IMR-90 (cell line): ENCODE results near the gene REV3L. TPM values are rescaled to one million over a fixed set of nuclear protein-coding genes. Genes with fewer than 3 reads are reported as not detected.
A peak's percentile ranks its signal among the peaks of the same experiment; 100 is the strongest.

ENCODE experiments used
- ATAC-seq: fragments of 200-7000 bp; cut with Tn5 transposase; 2 replicates; pipeline ENCODE4 v1.9.1; 2020; ENCODE audit warnings: low read depth, mild to moderate bottlenecking, moderate library complexity
- BruUV-seq: library from RNA; stranded (reverse); fragments of 400-500 nt; replicated peaks from 2 replicates; lab custom pipeline; 2021; lab: Mats Ljungman, UMichigan
- CTCF ChIA-PET: fragments of 300-600 bp; formaldehyde crosslinking; extraction: SDS; loops from one replicate; lab custom pipeline; 2021; ENCODE audit warnings: antibody characterized with exemption; lab: Yijun Ruan, JAX
- POLR2A ChIA-PET: fragments of 300-600 bp; sonication (Branson Sonifier 250); formaldehyde crosslinking; loops from one replicate; lab custom pipeline; 2022; ENCODE audit warnings: antibody characterized with exemption; ENCODE audit not compliant: unreplicated experiment; lab: Charles Lee
- DNase-seq: peaks from one replicate; pipeline ENCODE4 v3.0.0; 2013
- H2AFZ ChIP-seq: replicated peaks from 2 replicates; pipeline ENCODE3; 2013; ENCODE audit warnings: low read length, mild to moderate bottlenecking; ENCODE audit not compliant: poor library complexity
- H2AK5ac ChIP-seq: 2 replicates; pipeline ENCODE4 v1.6.1; 2013; ENCODE audit warnings: low read depth, low read length, inconsistent platforms
- H2AK9ac ChIP-seq: replicated peaks from 2 replicates; pipeline ENCODE3; 2013; ENCODE audit warnings: mild to moderate bottlenecking, low read depth, low read length, moderate library complexity; ENCODE audit not compliant: poor library complexity
- H2BK120ac ChIP-seq: 2 replicates; pipeline ENCODE4 v1.6.1; 2013; ENCODE audit warnings: low read depth, low read length, inconsistent platforms
- H2BK15ac ChIP-seq: 3 replicates; pipeline ENCODE4 v1.6.1; 2013; ENCODE audit warnings: low read depth, low read length, inconsistent platforms
- H2BK20ac ChIP-seq: 2 replicates; pipeline ENCODE4 v1.6.1; 2013; ENCODE audit warnings: low read depth, mild to moderate bottlenecking, inconsistent platforms, low read length, moderate library complexity
- H2BK5ac ChIP-seq: 2 replicates; pipeline ENCODE4 v1.6.1; 2013; ENCODE audit warnings: mild to moderate bottlenecking, low read depth, low read length, inconsistent platforms; ENCODE audit not compliant: poor library complexity, severe bottlenecking
- H3K14ac ChIP-seq: replicated peaks from 2 replicates; pipeline ENCODE4 v1.6.1; 2013; ENCODE audit warnings: low read depth, low read length, inconsistent platforms
- H3K18ac ChIP-seq: 2 replicates; pipeline ENCODE4 v1.6.1; 2013; ENCODE audit warnings: low read depth, low read length, control low read depth
- H3K23ac ChIP-seq: 2 replicates; pipeline ENCODE4 v1.6.1; 2013; ENCODE audit warnings: low read depth, low read length, inconsistent platforms
- H3K27ac ChIP-seq: 2 replicates; pipeline ENCODE4 v1.5.1; 2013; ENCODE audit warnings: mild to moderate bottlenecking, control low read depth, low read length; ENCODE audit not compliant: insufficient read depth
- H3K27me3 ChIP-seq: 2 replicates; pipeline ENCODE4 v1.6.1; 2013; ENCODE audit warnings: low read length; ENCODE audit not compliant: control insufficient read depth, insufficient read depth
- H3K36me3 ChIP-seq: 2 replicates; pipeline ENCODE4 v1.6.1; 2013; ENCODE audit warnings: low read length, mixed read lengths; ENCODE audit not compliant: control insufficient read depth, insufficient read depth
- H3K4ac ChIP-seq: 2 replicates; pipeline ENCODE4 v1.6.1; 2013; ENCODE audit warnings: low read depth, low read length, inconsistent platforms
- H3K4me1 ChIP-seq: 2 replicates; pipeline ENCODE4 v1.6.1; 2013; ENCODE audit warnings: low read length, mixed read lengths; ENCODE audit not compliant: control insufficient read depth, insufficient read depth
- H3K4me2 ChIP-seq: 2 replicates; pipeline ENCODE4 v1.6.1; 2013; ENCODE audit warnings: low read depth, mild to moderate bottlenecking, control low read depth, low read length, moderate library complexity
- H3K4me3 ChIP-seq: 2 replicates; pipeline ENCODE4 v1.5.1; 2013; ENCODE audit warnings: low read depth, mild to moderate bottlenecking, control low read depth, low read length, moderate library complexity; ENCODE audit not compliant: insufficient read depth
- H3K56ac ChIP-seq: 2 replicates; pipeline ENCODE4 v1.6.1; 2013; ENCODE audit warnings: low read length, inconsistent platforms; ENCODE audit not compliant: insufficient read depth; ENCODE audit errors: extremely low read depth
- H3K79me1 ChIP-seq, 2 experiments: 2 replicates each; pipeline ENCODE4 v1.6.1; 2013; ENCODE audit warnings: low read length in 2 of 2, inconsistent platforms in 1 of 2, low read depth in 1 of 2
- H3K9ac ChIP-seq: 2 replicates; pipeline ENCODE4 v1.6.1; 2013; ENCODE audit warnings: low read depth, low read length, control low read depth
- H3K9me1 ChIP-seq: 2 replicates; pipeline ENCODE4 v1.6.1; 2013; ENCODE audit warnings: low read length, inconsistent platforms; ENCODE audit not compliant: insufficient read depth
- H3K9me3 ChIP-seq: 2 replicates; pipeline ENCODE4 v1.6.1; 2013; ENCODE audit warnings: low read length; ENCODE audit not compliant: control insufficient read depth, insufficient read depth
- H4K20me1 ChIP-seq: 2 replicates; pipeline ENCODE4 v1.6.1; 2013; ENCODE audit warnings: low read length, inconsistent platforms; ENCODE audit not compliant: insufficient read depth
- H4K5ac ChIP-seq: 2 replicates; pipeline ENCODE4 v1.6.1; 2013; ENCODE audit warnings: mild to moderate bottlenecking, low read depth, low read length, control low read depth
- H4K8ac ChIP-seq, 2 experiments: 2 replicates each; pipeline ENCODE4 v1.6.1; 2013; ENCODE audit warnings: low read depth in 2 of 2, low read length in 2 of 2, control low read depth in 1 of 2, inconsistent platforms in 1 of 2
- H4K91ac ChIP-seq: 2 replicates; pipeline ENCODE4 v1.6.1; 2013; ENCODE audit warnings: low read depth, low read length, inconsistent platforms; ENCODE audit not compliant: insufficient read depth
- CEBPB ChIP-seq: IDR thresholded peaks from 2 replicates; pipeline ENCODE4 v1.6.1; 2012; ENCODE audit warnings: low read depth, low read length, improper control_type of control experiment
- MAZ ChIP-seq: IDR thresholded peaks from 2 replicates; pipeline ENCODE4 v1.6.1; 2012; ENCODE audit warnings: low read depth, mild to moderate bottlenecking, low read length, improper control_type of control experiment, moderate library complexity, borderline replicate concordance
- POLR2A ChIP-seq: IDR thresholded peaks from 2 replicates; pipeline ENCODE4 v1.6.1; 2012; ENCODE audit warnings: mild to moderate bottlenecking, low read depth, low read length
- RFX5 ChIP-seq: IDR thresholded peaks from 2 replicates; pipeline ENCODE4 v1.8.0; 2012; ENCODE audit warnings: low read depth, mild to moderate bottlenecking, low read length, moderate library complexity
- USF2 ChIP-seq: fragments of 150-350 bp; IDR thresholded peaks from 2 replicates; pipeline ENCODE4 v1.6.1; 2017; ENCODE audit warnings: mild to moderate bottlenecking, antibody characterized with exemption, low read length, low read depth
- WGBS, 2 experiments: methylation state at CpG; one replicate each; pipeline versions ENCODE4 v1.1.5 to v1.1.7; 2013; ENCODE audit warnings: missing lambda C conversion rate in 2 of 2; ENCODE audit not compliant: insufficient read length in 1 of 2; ENCODE audit errors: extremely low coverage in 2 of 2; 5-methylcytosine and 5-hydroxymethylcytosine counted together
- dilution Hi-C: fragments of 300-500 bp; cut with HindIII; formaldehyde crosslinking; loops from one replicate; pipeline ENCODE4 v1.14.3; 2018; ENCODE audit warnings: low sequenced_read_pairs; ENCODE audit not compliant: unreplicated experiment
- in situ Hi-C: fragments of 300-500 bp; cut with MboI; formaldehyde crosslinking; loops from 3 replicates; pipeline ENCODE4 v1.14.3; 2019; ENCODE audit warnings: low sequenced_read_pairs, inconsistent platforms, mixed read lengths
- intact Hi-C: fragments of 100-400 bp; cut with micrococcal nuclease; formaldehyde crosslinking; loops from 2 replicates; pipeline ENCODE4 v1.10.0; 2022
- polyA plus RNA-seq, 3 experiments: library from polyadenylated mRNA; depleted of rRNA; stranded (reverse); fragments of >200 nt; gene quantifications; 2 replicates each; pipeline ENCODE4 v1.2.3, GENCODE V29; 2012; ENCODE audit warnings: low replicate concordance in 1 of 3
- total RNA-seq: library from RNA; depleted of rRNA; stranded (reverse); fragments of >200 nt; gene quantifications from 2 replicates; pipeline ENCODE4 v1.2.3, GENCODE V29; 2012

The REV3L gene
- total and polyA plus RNA-seq, 2 of the 4 experiments (the other 2 are of a cell fraction), result 7.4 to 15.4 TPM

- Histone ChIP-seq H2BK120ac (no peak overlapping the region), H3K79me1 (peaks cover 34 to 60% of the 10 kb centered on the region in 2 experiments), H3K27me3 (no peaks in the 10 kb centered on the region), H3K4me3 (no peak overlapping the region), H3K23ac (no peak overlapping the region), H2BK20ac (no peak overlapping the region), H2AFZ (no peak overlapping the region), H3K27ac (no peak overlapping the region), H2BK5ac (no peak overlapping the region), H2AK5ac (no peak overlapping the region), H2BK15ac (no peak overlapping the region), H4K8ac (no peak overlapping the region), H4K5ac (no peak overlapping the region), H3K9ac (no peak overlapping the region), H3K4me1 (peaks cover 3% of the 10 kb centered on the region; the same call in 1 of the 2 replicates), H4K20me1 (peaks cover 10% of the 10 kb centered on the region; the same call in 1 of the 2 replicates), H3K18ac (no peak overlapping the region), H3K14ac (no peak overlapping the region; the same call in 1 of the 2 replicates), H2AK9ac (no peak overlapping the region), H3K4ac (no peak overlapping the region), H3K4me2 (no peak overlapping the region), H4K91ac (no peak overlapping the region), H3K9me1 (peaks cover 3% of the 10 kb centered on the region), H3K36me3 (peaks cover 20% of the 10 kb centered on the region), H3K56ac (no peak overlapping the region), H3K9me3 (peaks cover 7% of the 10 kb centered on the region)
- dilution Hi-C loops, result no loop called here
- ATAC-seq (no peak), DNase-seq (peak; percentile 41)
- TF ChIP-seq USF2 (no peak), POLR2A (no peak), MAZ (no peak), CEBPB (no peak), RFX5 (no peak)
- POLR2A ChIA-PET, result no interaction called here
- CTCF ChIA-PET, result interaction anchor here (1.0 kb wide), 1 partner anchor 10 kb away, joined by 4 read pairs; a partner anchor contains a TSS
- BruUV-seq, result no TSS peak
- in situ Hi-C loops, result loop anchor here (10.0 kb wide), 1 partner anchor 195 kb away; no protein-coding TSS in a partner anchor
- no CpG with 5 or more reads among the region's 1 CpG for WGBS, 2 experiments
- intact Hi-C loops, result no loop called here
Measured at GRCh38 chr6:111269401-111269970, 213.5 kb downstream of the REV3L start.
